HG03520 (cell line): ENCODE measurements around the gene ATR.

Source experiments
- ATAC-seq: cut with Tn5 transposase; IDR thresholded peaks from one replicate; pipeline ENCODE4 v1.9.1; 2021; ENCODE audit warnings: mild to moderate bottlenecking, moderate library complexity; ENCODE audit not compliant: unreplicated experiment

Gene ATR

GRCh38 chr3:142534543-142534942 lies 44.0 kb downstream of the ATR start:
- ATAC-seq = no peak

GRCh38 chr3:142530296-142530695 lies 48.2 kb downstream of the ATR start:
- ATAC-seq = no peak

- ATAC-seq = no peak
These were observed 54.5 kb downstream of the ATR start for GRCh38 chr3:142523921-142524566.

- ATAC-seq = no peak
These were observed 69.5 kb downstream of the ATR start for GRCh38 chr3:142509079-142509478.

GRCh38 chr3:142507241-142507640 lies 71.3 kb downstream of the ATR start:
- ATAC-seq = no peak

GRCh38 chr3:142502187-142502985 lies 76.1 kb downstream of the ATR start:
- ATAC-seq = no peak

- no peak for ATAC-seq
These were observed 77.3 kb downstream of the ATR start for GRCh38 chr3:142501004-142501926.

GRCh38 chr3:142500211-142500610 lies 78.3 kb downstream of the ATR start:
- no peak for ATAC-seq

- ATAC-seq = no peak
These were observed 79.9 kb downstream of the ATR start for GRCh38 chr3:142498397-142499180.

GRCh38 chr3:142497729-142498128 lies 80.8 kb downstream of the ATR start:
- ATAC-seq = no peak

GRCh38 chr3:142495103-142495502 lies 83.4 kb downstream of the ATR start:
- no peak for ATAC-seq

GRCh38 chr3:142492184-142492583 lies 86.3 kb downstream of the ATR start:
- ATAC-seq = no peak

- ATAC-seq = no peak
These were observed 88.8 kb downstream of the ATR start for GRCh38 chr3:142489572-142490323.

GRCh38 chr3:142484912-142485435 lies 93.6 kb downstream of the ATR start:
- ATAC-seq = no peak

- ATAC-seq = no peak
These were observed 97.3 kb downstream of the ATR start for GRCh38 chr3:142481196-142481595.

- ATAC-seq = no peak
These were observed 107.7 kb downstream of the ATR start for GRCh38 chr3:142470826-142471225.

GRCh38 chr3:142468456-142468855 lies 110.1 kb downstream of the ATR start:
- no peak for ATAC-seq

GRCh38 chr3:142467768-142468167 lies 110.8 kb downstream of the ATR start:
- no peak for ATAC-seq

- ATAC-seq = no peak
These were observed 117.8 kb downstream of the ATR start for GRCh38 chr3:142460689-142461088.

- ATAC-seq = no peak
These were observed 118.6 kb downstream of the ATR start for GRCh38 chr3:142459929-142460328.
